Measurements from ENCODE around the gene ARHGEF19.
"Not testable (repeated sequence)": the region's sequence is repeated elsewhere in the genome, so short reads cannot be mapped to it uniquely, and the experiment has no call there.

The ARHGEF19 gene

GRCh38 chr1:16258591-16259135 lies 46.2 kb upstream of the ARHGEF19 start:
- Histone ChIP-seq H3K27ac (replicated peaks) (no peak overlapping the region), H3K27me3 (ENCODE audit: insufficient read depth, poor library complexity, severe bottlenecking) (no peaks in the 10 kb centered on the region), H3K4me3 (replicated peaks; ENCODE audit: insufficient read depth, low read length) (no peak overlapping the region)
- no peak for DNase-seq (ENCODE audit: low read depth in 1 of 2, low spot score in 1 of 2)
- TF ChIP-seq CTCF (IDR thresholded peaks at IDR 0.05; ENCODE audit: insufficient read depth, low read length) = no peak
- no peak for TF ChIP-seq POLR2AphosphoS5 (IDR thresholded peaks at IDR 0.05; ENCODE audit: low read depth)
- TF ChIP-seq, protein P1, sequence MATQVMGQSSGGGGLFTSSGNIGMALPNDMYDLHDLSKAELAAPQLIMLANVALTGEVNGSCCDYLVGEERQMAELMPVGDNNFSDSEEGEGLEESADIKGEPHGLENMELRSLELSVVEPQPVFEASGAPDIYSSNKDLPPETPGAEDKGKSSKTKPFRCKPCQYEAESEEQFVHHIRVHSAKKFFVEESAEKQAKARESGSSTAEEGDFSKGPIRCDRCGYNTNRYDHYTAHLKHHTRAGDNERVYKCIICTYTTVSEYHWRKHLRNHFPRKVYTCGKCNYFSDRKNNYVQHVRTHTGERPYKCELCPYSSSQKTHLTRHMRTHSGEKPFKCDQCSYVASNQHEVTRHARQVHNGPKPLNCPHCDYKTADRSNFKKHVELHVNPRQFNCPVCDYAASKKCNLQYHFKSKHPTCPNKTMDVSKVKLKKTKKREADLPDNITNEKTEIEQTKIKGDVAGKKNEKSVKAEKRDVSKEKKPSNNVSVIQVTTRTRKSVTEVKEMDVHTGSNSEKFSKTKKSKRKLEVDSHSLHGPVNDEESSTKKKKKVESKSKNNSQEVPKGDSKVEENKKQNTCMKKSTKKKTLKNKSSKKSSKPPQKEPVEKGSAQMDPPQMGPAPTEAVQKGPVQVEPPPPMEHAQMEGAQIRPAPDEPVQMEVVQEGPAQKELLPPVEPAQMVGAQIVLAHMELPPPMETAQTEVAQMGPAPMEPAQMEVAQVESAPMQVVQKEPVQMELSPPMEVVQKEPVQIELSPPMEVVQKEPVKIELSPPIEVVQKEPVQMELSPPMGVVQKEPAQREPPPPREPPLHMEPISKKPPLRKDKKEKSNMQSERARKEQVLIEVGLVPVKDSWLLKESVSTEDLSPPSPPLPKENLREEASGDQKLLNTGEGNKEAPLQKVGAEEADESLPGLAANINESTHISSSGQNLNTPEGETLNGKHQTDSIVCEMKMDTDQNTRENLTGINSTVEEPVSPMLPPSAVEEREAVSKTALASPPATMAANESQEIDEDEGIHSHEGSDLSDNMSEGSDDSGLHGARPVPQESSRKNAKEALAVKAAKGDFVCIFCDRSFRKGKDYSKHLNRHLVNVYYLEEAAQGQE (IDR thresholded peaks at IDR 0.05; ENCODE audit: insufficient replicate concordance, low read depth) = no peak
- no peak for TF ChIP-seq SPI1 (IDR thresholded peaks at IDR 0.05; ENCODE audit: borderline replicate concordance, low read depth)
- TF ChIP-seq GABPA (IDR thresholded peaks at IDR 0.05; ENCODE audit: low read depth) = no peak

- H3K4me3 ChIP-seq (replicated peaks; ENCODE audit: insufficient read depth, low read length) = no peak overlapping the region
- DNase-seq (ENCODE audit: low read depth in 1 of 2, low spot score in 1 of 2) = no peak
- H3K27ac ChIP-seq (replicated peaks) = no peak overlapping the region
- TF ChIP-seq SPI1 (IDR thresholded peaks at IDR 0.05; ENCODE audit: borderline replicate concordance, low read depth) = no peak
- no peak for TF ChIP-seq CTCF (IDR thresholded peaks at IDR 0.05; ENCODE audit: insufficient read depth, low read length)
- no peak for TF ChIP-seq GABPA (IDR thresholded peaks at IDR 0.05; ENCODE audit: low read depth)
- TF ChIP-seq, protein P1 (IDR thresholded peaks at IDR 0.05; ENCODE audit: insufficient replicate concordance, low read depth) = no peak
- TF ChIP-seq POLR2AphosphoS5 (IDR thresholded peaks at IDR 0.05; ENCODE audit: low read depth) = no peak
- H3K27me3 ChIP-seq (ENCODE audit: insufficient read depth, poor library complexity, severe bottlenecking) = no peaks in the 10 kb centered on the region
Measured at GRCh38 chr1:16257968-16258367, 45.5 kb upstream of the ARHGEF19 start.

DNA sequence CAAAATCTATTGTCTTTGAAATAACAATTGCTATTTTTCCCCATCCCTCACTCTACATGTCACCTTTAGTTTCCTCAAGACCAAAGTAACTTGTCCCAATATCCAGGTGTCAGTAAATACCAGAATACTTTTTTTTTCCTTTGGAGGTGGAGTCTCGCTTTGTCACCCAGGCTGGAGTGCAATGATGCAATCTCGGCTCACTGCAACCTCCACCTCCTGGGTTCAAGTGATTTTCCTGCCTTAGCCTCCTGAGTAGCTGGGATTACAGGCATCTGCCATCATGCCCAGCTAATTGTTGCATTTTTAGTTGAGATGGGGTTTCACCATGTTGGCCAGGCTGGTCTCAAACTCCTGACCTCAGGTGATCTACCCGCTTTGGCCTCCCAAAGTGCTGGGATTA lies 45.1 kb upstream of the ARHGEF19 start:
- not testable (repeated sequence) for DNase-seq (ENCODE audit: low read depth in 1 of 2, low spot score in 1 of 2); H3K27me3 ChIP-seq (ENCODE audit: insufficient read depth, poor library complexity, severe bottlenecking); H3K4me3 ChIP-seq (replicated peaks; ENCODE audit: insufficient read depth, low read length); H3K27ac ChIP-seq (replicated peaks)

- Histone ChIP-seq H3K4me3 (replicated peaks; ENCODE audit: insufficient read depth, low read length) (no peak overlapping the region), H3K27me3 (ENCODE audit: insufficient read depth, poor library complexity, severe bottlenecking) (no peaks in the 10 kb centered on the region), H3K27ac (replicated peaks) (no peak overlapping the region)
- no peak for TF ChIP-seq GABPA (IDR thresholded peaks at IDR 0.05; ENCODE audit: low read depth)
- no peak for DNase-seq (ENCODE audit: low read depth in 1 of 2, low spot score in 1 of 2)
Measured at GRCh38 chr1:16256478-16256877, 44.0 kb upstream of the ARHGEF19 start.

- TF ChIP-seq, protein P1 (IDR thresholded peaks at IDR 0.05; ENCODE audit: insufficient replicate concordance, low read depth) = no peak
- TF ChIP-seq CTCF (IDR thresholded peaks at IDR 0.05; ENCODE audit: insufficient read depth, low read length) (no peak), GABPA (IDR thresholded peaks at IDR 0.05; ENCODE audit: low read depth) (no peak), POLR2AphosphoS5 (IDR thresholded peaks at IDR 0.05; ENCODE audit: low read depth) (no peak), SPI1 (IDR thresholded peaks at IDR 0.05; ENCODE audit: borderline replicate concordance, low read depth) (no peak)
- no peak for DNase-seq (ENCODE audit: low read depth in 1 of 2, low spot score in 1 of 2)
- no peaks in the 10 kb centered on the region for H3K27me3 ChIP-seq (ENCODE audit: insufficient read depth, poor library complexity, severe bottlenecking)
- no peak overlapping the region for H3K27ac ChIP-seq (replicated peaks)
- H3K4me3 ChIP-seq (replicated peaks; ENCODE audit: insufficient read depth, low read length) = no peak overlapping the region
Measured at GRCh38 chr1:16254263-16254928, 41.9 kb upstream of the ARHGEF19 start.
